Neural cell (in vitro differentiated cells): ENCODE measurements around the gene GPR42. TPM values are rescaled to one million over a fixed set of nuclear protein-coding genes. Genes with fewer than 3 reads are reported as not detected.
"Not testable (repeated sequence)": the region's sequence is repeated elsewhere in the genome, so short reads cannot be mapped to it uniquely, and the experiment has no call there.

ENCODE experiments used
- H2AFZ ChIP-seq: fragments of 200-600, 300-800 bp; sonication (generic), shearing (Covaris generic); 2 replicates; pipeline ENCODE4 v1.6.0; 2014; ENCODE audit warnings: low read depth, mild to moderate bottlenecking, antibody characterized with exemption, low read length, moderate library complexity
- H3F3A ChIP-seq: fragments of 200-600 bp; shearing (Covaris generic); 2 replicates; pipeline ENCODE4 v1.6.1; 2016; ENCODE audit warnings: mild to moderate bottlenecking, moderate library complexity, mixed read lengths, antibody characterized with exemption, low read length; ENCODE audit not compliant: insufficient read depth, poor library complexity, severe bottlenecking
- H3K27ac ChIP-seq: fragments of 200-600, 300-800 bp; sonication (generic), shearing (Covaris generic); 2 replicates; pipeline ENCODE4 v1.5.1; 2014; ENCODE audit warnings: mild to moderate bottlenecking, low read length, moderate library complexity
- H3K27me3 ChIP-seq: fragments of 300-800, 200-600 bp; sonication (generic), shearing (Covaris generic); 2 replicates; pipeline ENCODE4 v1.6.0; 2014; ENCODE audit warnings: mild to moderate bottlenecking, low read depth, low read length, moderate library complexity; ENCODE audit not compliant: insufficient read depth
- H3K36me3 ChIP-seq: fragments of 300-800, 200-600 bp; sonication (generic), shearing (Covaris generic); 2 replicates; pipeline ENCODE4 v1.5.1; 2014; ENCODE audit warnings: mild to moderate bottlenecking, antibody characterized with exemption, low read length, moderate library complexity; ENCODE audit not compliant: insufficient read depth
- H3K4me2 ChIP-seq: fragments of 300-800, 200-600 bp; sonication (generic), shearing (Covaris generic); 2 replicates; pipeline ENCODE4 v1.6.0; 2014; ENCODE audit warnings: mild to moderate bottlenecking, low read length
- H3K4me3 ChIP-seq: fragments of 300-800, 200-600 bp; sonication (generic), shearing (Covaris generic); 2 replicates; pipeline ENCODE4 v1.5.1; 2014; ENCODE audit warnings: mild to moderate bottlenecking, low read length, moderate library complexity
- H3K79me2 ChIP-seq: fragments of 200-600 bp; shearing (Covaris generic); replicated peaks from 2 replicates; pipeline ENCODE4 v1.6.0; 2014; ENCODE audit warnings: mild to moderate bottlenecking, low read length, moderate library complexity; ENCODE audit not compliant: insufficient read depth
- H3K9ac ChIP-seq: fragments of 300-800, 200-600 bp; sonication (generic), shearing (Covaris generic); 2 replicates; pipeline ENCODE4 v1.6.1; 2016; ENCODE audit warnings: mild to moderate bottlenecking, low read length, mixed read lengths
- H3K9me2 ChIP-seq: fragments of 200-600 bp; shearing (Covaris generic); 2 replicates; pipeline ENCODE4 v1.6.1; 2016; ENCODE audit warnings: mild to moderate bottlenecking, low read length, mixed read lengths; ENCODE audit not compliant: insufficient read depth
- H3K9me3 ChIP-seq: fragments of 200-600, 300-800 bp; sonication (generic), shearing (Covaris generic); 2 replicates; pipeline ENCODE4 v1.6.1; 2016; ENCODE audit warnings: mild to moderate bottlenecking, mixed run types, low read length, moderate library complexity, mixed read lengths
- H4K20me1 ChIP-seq: fragments of 200-600 bp; shearing (Covaris generic); 2 replicates; pipeline ENCODE4 v1.6.1; 2016; ENCODE audit warnings: mild to moderate bottlenecking, mixed run types; ENCODE audit not compliant: insufficient read depth
- CTCF ChIP-seq: fragments of 450-650 bp; IDR thresholded peaks from 2 replicates; pipeline ENCODE4 v1.5.1; 2014; ENCODE audit warnings: antibody characterized with exemption, mild to moderate bottlenecking, moderate library complexity; ENCODE audit not compliant: poor library complexity, severe bottlenecking
- EP300 ChIP-seq: fragments of 450-650 bp; conservative IDR thresholded peaks from 2 replicates; pipeline ENCODE4 v1.6.1; 2014; ENCODE audit warnings: antibody characterized with exemption, mild to moderate bottlenecking, moderate library complexity; ENCODE audit not compliant: poor library complexity, severe bottlenecking
- EZH2 ChIP-seq: fragments of 200-600, 300-800 bp; shearing (Covaris generic), sonication (generic); IDR thresholded peaks from 2 replicates; pipeline ENCODE4 v1.6.1; 2014; ENCODE audit warnings: antibody characterized with exemption, low read length, borderline replicate concordance, mild to moderate bottlenecking; ENCODE audit not compliant: insufficient read depth, poor library complexity, severe bottlenecking
- MXI1 ChIP-seq: fragments of 450-650 bp; conservative IDR thresholded peaks from 2 replicates; pipeline ENCODE4 v1.6.1; 2014; ENCODE audit warnings: antibody characterized with exemption, mild to moderate bottlenecking; ENCODE audit not compliant: poor library complexity, severe bottlenecking
- POLR2AphosphoS5 ChIP-seq: IDR thresholded peaks from 2 replicates; pipeline ENCODE4 v1.6.1; 2012
- RAD21 ChIP-seq: fragments of 450-650 bp; conservative IDR thresholded peaks from 2 replicates; pipeline ENCODE4 v1.6.1; 2014; ENCODE audit warnings: antibody characterized with exemption, mild to moderate bottlenecking, moderate library complexity
- REST ChIP-seq: IDR thresholded peaks from 2 replicates; pipeline ENCODE4 v1.6.1; 2012; ENCODE audit warnings: borderline replicate concordance
- SMC3 ChIP-seq: fragments of 450-650 bp; conservative IDR thresholded peaks from 2 replicates; pipeline ENCODE4 v1.6.1; 2014; ENCODE audit warnings: antibody characterized with exemption, mild to moderate bottlenecking, moderate library complexity; ENCODE audit not compliant: poor library complexity
- TAF1 ChIP-seq: IDR thresholded peaks from 2 replicates; pipeline ENCODE4 v1.6.1; 2012; ENCODE audit warnings: low read depth
- polyA plus RNA-seq: library from polyadenylated mRNA; depleted of rRNA; stranded (reverse); fragments of >200 nt; gene quantifications from 2 replicates; pipeline ENCODE4 v1.2.3, GENCODE V29; 2014

GPR42 gene
- polyA plus RNA-seq, 1 donor from 2014 or later, result not detected

- no peaks in the 10 kb centered on the region for H3K9me3 ChIP-seq
- H4K20me1 ChIP-seq, result no peaks in the 10 kb centered on the region
- H3K9ac ChIP-seq, result no peak overlapping the region
- no peak for TF ChIP-seq POLR2AphosphoS5
- no peak for TF ChIP-seq EZH2
- TF ChIP-seq EP300, result no peak
- TF ChIP-seq TAF1, result no peak
- no peak for TF ChIP-seq MXI1
- TF ChIP-seq RAD21, result no peak
- no peak for TF ChIP-seq REST
- no peak for TF ChIP-seq CTCF
- TF ChIP-seq SMC3, result no peak
- H3K36me3 ChIP-seq, result no peaks in the 10 kb centered on the region
- H3K4me2 ChIP-seq, result no peak overlapping the region
- H3F3A ChIP-seq, result no peaks in the 10 kb centered on the region
- no peaks in the 10 kb centered on the region for H3K27me3 ChIP-seq
- H3K9me2 ChIP-seq, result no peaks in the 10 kb centered on the region
- H2AFZ ChIP-seq, result no peak overlapping the region
- H3K4me3 ChIP-seq, result no peak overlapping the region
- no peaks in the 10 kb centered on the region for H3K79me2 ChIP-seq
- no peak overlapping the region for H3K27ac ChIP-seq
These were observed 14.9 kb upstream of the GPR42 start for GRCh38 chr19:35355791-35356460.

GRCh38 chr19:35357867-35358573 is 12.8 kb upstream of the GPR42 start, which contains the start of gene FFAR3:
TSS of gene FFAR3 (plus strand) at chr19:35358460. CDS start at chr19:35358891, 431 bp downstream.
- H3K79me2 ChIP-seq, result no peaks in the 10 kb centered on the region
- H3K4me3 ChIP-seq, result no peak within 1 kb of the TSS
- H3K27ac ChIP-seq, result no peak within 1 kb of the TSS
- H3K9me3 ChIP-seq, result no peaks in the 10 kb centered on the region
- H4K20me1 ChIP-seq, result no peaks in the 10 kb centered on the region
- no peak within 1 kb of the TSS for H2AFZ ChIP-seq
- H3F3A ChIP-seq, result no peaks in the 10 kb centered on the region
- H3K36me3 ChIP-seq, result no peaks in the 10 kb centered on the region
- H3K27me3 ChIP-seq, result no peaks in the 10 kb centered on the region
- H3K9ac ChIP-seq, result no peak within 1 kb of the TSS
- no peak within 1 kb of the TSS for H3K4me2 ChIP-seq
- TF ChIP-seq EP300, result no peak
- TF ChIP-seq POLR2AphosphoS5, result no peak
- no peak for TF ChIP-seq REST
- H3K9me2 ChIP-seq, result no peaks in the 10 kb centered on the region

GRCh38 chr19:35358834-35359233 is 12.0 kb upstream of the GPR42 start:
- not testable (repeated sequence) for H3K4me2 ChIP-seq, H4K20me1 ChIP-seq, H3K9me2 ChIP-seq, H3K9me3 ChIP-seq, H3K79me2 ChIP-seq, H3F3A ChIP-seq, H3K27ac ChIP-seq, H3K9ac ChIP-seq, H3K4me3 ChIP-seq, H3K36me3 ChIP-seq, H3K27me3 ChIP-seq, H2AFZ ChIP-seq

- H2AFZ ChIP-seq, H3K9me3 ChIP-seq, H3K9ac ChIP-seq, H3K36me3 ChIP-seq, H3K4me3 ChIP-seq, H4K20me1 ChIP-seq, H3K4me2 ChIP-seq, H3K27ac ChIP-seq, H3F3A ChIP-seq, H3K27me3 ChIP-seq, H3K79me2 ChIP-seq, H3K9me2 ChIP-seq: not testable (repeated sequence)
These were observed 11.5 kb upstream of the GPR42 start for GRCh38 chr19:35359395-35359794.
